ENCODE data around the gene ARHGAP4. TPM values are rescaled to one million over a fixed set of nuclear protein-coding genes. Genes with fewer than 3 reads are reported as not detected.

Gene ARHGAP4
- total and polyA plus RNA-seq, 3 donors from 2014 or later = 25.6 to 41.3 (median 34.6) TPM

DNA sequence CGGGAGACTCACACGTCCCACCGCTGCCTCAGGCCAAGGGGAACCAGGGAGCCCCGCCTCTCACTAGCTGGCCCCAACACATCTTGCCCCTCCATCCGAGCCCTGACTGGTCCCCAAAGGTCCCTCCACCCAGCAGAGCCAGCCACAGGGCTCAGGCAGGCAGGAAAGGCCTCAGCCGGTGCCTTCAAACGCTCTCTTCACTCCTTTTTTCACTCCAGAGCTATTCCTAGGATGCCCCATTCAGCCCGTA lies 1.5 kb upstream of the ARHGAP4 start:
- H3K4me3 ChIP-seq = peak overlapping the region; percentile 52 to 67
- TF ChIP-seq POLR2A (IDR thresholded peaks at IDR 0.05) = no peak
- TF ChIP-seq, protein P1, sequence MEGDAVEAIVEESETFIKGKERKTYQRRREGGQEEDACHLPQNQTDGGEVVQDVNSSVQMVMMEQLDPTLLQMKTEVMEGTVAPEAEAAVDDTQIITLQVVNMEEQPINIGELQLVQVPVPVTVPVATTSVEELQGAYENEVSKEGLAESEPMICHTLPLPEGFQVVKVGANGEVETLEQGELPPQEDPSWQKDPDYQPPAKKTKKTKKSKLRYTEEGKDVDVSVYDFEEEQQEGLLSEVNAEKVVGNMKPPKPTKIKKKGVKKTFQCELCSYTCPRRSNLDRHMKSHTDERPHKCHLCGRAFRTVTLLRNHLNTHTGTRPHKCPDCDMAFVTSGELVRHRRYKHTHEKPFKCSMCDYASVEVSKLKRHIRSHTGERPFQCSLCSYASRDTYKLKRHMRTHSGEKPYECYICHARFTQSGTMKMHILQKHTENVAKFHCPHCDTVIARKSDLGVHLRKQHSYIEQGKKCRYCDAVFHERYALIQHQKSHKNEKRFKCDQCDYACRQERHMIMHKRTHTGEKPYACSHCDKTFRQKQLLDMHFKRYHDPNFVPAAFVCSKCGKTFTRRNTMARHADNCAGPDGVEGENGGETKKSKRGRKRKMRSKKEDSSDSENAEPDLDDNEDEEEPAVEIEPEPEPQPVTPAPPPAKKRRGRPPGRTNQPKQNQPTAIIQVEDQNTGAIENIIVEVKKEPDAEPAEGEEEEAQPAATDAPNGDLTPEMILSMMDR (IDR thresholded peaks at IDR 0.05) = no peak
- WGBS, 2 donors = 0% methylated on average over 2 to 5 of the region's 8 CpGs
- intact Hi-C loops (cut with DNase I; ENCODE audit: low total_unique reads) = no loop called here
- H3K36me3 ChIP-seq (ENCODE audit: low read depth, missing control alignments) = no peaks in the 10 kb centered on the region
- no peaks in the 10 kb centered on the region for H3K9me3 ChIP-seq
- H3K27ac ChIP-seq = peak overlapping the region; percentile 74 to 88
- DNase-seq = no peak
- H3K4me1 ChIP-seq = peaks cover 13% of the 10 kb centered on the region
- H3K27me3 ChIP-seq = no peaks in the 10 kb centered on the region

DNA sequence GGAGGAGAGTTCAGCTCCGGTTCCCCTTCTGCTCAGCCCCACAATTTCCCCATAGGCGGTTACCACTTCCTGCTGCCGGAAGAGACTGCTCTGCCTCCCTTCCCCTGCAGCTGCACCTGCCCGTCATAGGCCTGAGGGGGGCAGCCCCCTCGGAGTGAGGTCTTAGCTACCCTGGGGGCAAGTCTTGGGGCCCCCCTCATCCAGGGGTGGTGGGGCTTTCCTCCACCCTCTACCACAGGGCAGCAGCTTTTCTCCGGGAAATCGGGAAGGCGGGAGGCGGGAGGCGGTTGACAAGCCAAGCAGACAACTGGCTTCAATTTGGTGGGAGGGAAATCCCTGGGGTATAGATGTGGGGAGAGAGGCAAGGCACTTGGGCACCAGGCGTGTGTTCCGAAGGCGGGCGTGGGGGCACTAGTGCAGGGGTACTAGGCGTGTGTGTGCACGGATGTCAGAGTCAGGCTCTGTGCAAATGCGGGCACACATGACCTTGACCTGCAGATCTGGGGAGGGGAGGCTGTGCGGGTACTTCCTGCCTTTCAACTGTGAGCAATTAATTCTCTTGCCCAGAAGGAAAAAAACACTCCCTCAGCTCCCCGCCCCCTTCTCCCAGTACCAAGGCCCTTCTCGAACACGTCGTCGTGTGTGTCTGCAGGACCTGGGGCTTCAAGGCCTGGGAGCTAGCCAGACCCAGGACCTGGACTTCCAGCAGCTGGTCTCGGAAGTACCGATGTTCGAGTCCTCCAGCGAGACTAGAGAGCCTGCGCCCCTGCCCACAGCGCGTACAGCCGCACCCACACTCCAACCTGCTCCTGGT lies 1.0 kb upstream of the ARHGAP4 start:
- intact Hi-C loops (cut with DNase I; ENCODE audit: low total_unique reads) = no loop called here
- Histone ChIP-seq H3K9me3 (no peaks in the 10 kb centered on the region), H3K27me3 (no peaks in the 10 kb centered on the region), H3K4me3 (peak overlapping the region; percentile 52 to 67), H3K4me1 (peaks cover 13% of the 10 kb centered on the region), H3K27ac (peak overlapping the region; percentile 74 to 88), H3K36me3 (ENCODE audit: low read depth, missing control alignments) (no peaks in the 10 kb centered on the region)
- DNase-seq = peak; percentile 32
- 4% methylated on average over 12 of the region's 31 CpGs; no CpG with 5 or more reads in 1 of the 2 donors for WGBS, 2 donors
- no peak for TF ChIP-seq POLR2A (IDR thresholded peaks at IDR 0.05)
- TF ChIP-seq, protein P1 (IDR thresholded peaks at IDR 0.05) = no peak

DNA sequence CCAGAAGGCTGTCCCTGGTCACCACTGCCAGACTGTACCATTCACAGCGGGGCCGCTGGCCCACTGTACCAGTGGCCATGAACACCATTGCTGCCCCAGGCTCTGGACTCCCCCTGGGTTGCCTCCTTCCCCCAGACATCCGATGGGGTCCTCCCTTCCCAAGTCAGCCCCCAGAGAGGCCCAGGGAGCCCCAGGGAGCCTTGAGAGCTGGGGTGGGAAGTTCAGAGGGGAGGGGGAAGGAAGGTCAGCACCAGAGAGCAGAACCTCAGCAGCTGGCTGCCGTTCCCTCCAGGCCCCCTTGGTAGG lies 441 bp upstream of the ARHGAP4 start:
- intact Hi-C loops (cut with DNase I; ENCODE audit: low total_unique reads) = no loop called here
- H3K4me3 ChIP-seq = no peak overlapping the region
- no peak for DNase-seq
- WGBS, 2 donors = 8 to 20% methylated on average over 1 to 4 of the region's 4 CpGs
- no peaks in the 10 kb centered on the region for H3K36me3 ChIP-seq (ENCODE audit: low read depth, missing control alignments)
- TF ChIP-seq, protein P1 (IDR thresholded peaks at IDR 0.05) = no peak
- TF ChIP-seq POLR2A (IDR thresholded peaks at IDR 0.05) = no peak
- peak overlapping the region in 1 of 2 donors; percentile 64 for H3K27ac ChIP-seq
- peaks cover 13% of the 10 kb centered on the region for H3K4me1 ChIP-seq
- H3K9me3 ChIP-seq = no peaks in the 10 kb centered on the region
- no peaks in the 10 kb centered on the region for H3K27me3 ChIP-seq

DNA sequence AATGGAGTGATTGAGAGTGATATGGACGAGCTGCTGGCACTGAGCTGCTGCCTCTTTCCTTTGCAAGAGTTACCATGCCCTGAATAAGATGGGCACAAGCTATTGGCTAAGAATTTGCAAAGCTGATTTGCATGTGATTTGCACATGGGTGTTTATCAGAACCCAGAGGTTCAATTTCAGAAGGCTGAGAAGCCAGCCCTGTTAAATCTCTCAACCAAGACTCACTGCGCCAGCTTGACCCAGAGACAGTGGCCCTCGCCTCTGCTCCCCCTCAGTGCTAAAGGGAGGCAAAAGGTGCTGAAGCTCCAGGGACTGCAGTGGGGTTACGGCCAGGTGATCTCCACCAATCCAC lies 701 bp downstream of the ARHGAP4 start:
- no peaks in the 10 kb centered on the region for H3K27me3 ChIP-seq
- 59 to 64% methylated on average over 3 to 4 of the region's 4 CpGs for WGBS, 2 donors
- intact Hi-C loops (cut with DNase I; ENCODE audit: low total_unique reads) = no loop called here
- H3K27ac ChIP-seq = peak overlapping the region in 1 of 2 donors; percentile 64
- H3K4me1 ChIP-seq = peaks cover 13% of the 10 kb centered on the region
- DNase-seq = no peak
- H3K9me3 ChIP-seq = no peaks in the 10 kb centered on the region
- peak overlapping the region in 1 of 2 donors; percentile 31 for H3K4me3 ChIP-seq
- no peaks in the 10 kb centered on the region for H3K36me3 ChIP-seq (ENCODE audit: low read depth, missing control alignments)
- TF ChIP-seq, protein P1 (IDR thresholded peaks at IDR 0.05) = no peak
- no peak for TF ChIP-seq POLR2A (IDR thresholded peaks at IDR 0.05)

All from testis (tissue), 3 donors.